Measurements from ENCODE around the gene OR10G4.
"Not testable (repeated sequence)": the region's sequence is repeated elsewhere in the genome, so short reads cannot be mapped to it uniquely, and the experiment has no call there.

The OR10G4 gene

GRCh38 chr11:124012697-124013096 is at the start of gene OR10G4:
Gene OR10G4 (plus strand): TSS chr11:124012997. CDS start chr11:124015575, 2,578 bp downstream.
- no peaks in the 10 kb centered on the region for H3K9me3 ChIP-seq (ENCODE audit: control insufficient read depth in 5 of 5, low read length in 5 of 5)
- H3K27ac ChIP-seq (ENCODE audit: low read depth, low read length), result no peak within 1 kb of the TSS
- no peaks in the 10 kb centered on the region for H3K4me1 ChIP-seq (ENCODE audit: control insufficient read depth in 5 of 5, insufficient read depth in 5 of 5, low read length in 5 of 5)
- no peaks in the 10 kb centered on the region for H3K27me3 ChIP-seq (ENCODE audit: control insufficient read depth in 5 of 5, insufficient read depth in 4 of 5, low read length in 5 of 5)
- H3K9ac ChIP-seq (ENCODE audit: low read length in 5 of 5), result no peak within 1 kb of the TSS
- H3K36me3 ChIP-seq (ENCODE audit: control insufficient read depth in 5 of 5, insufficient read depth in 5 of 5, low read length in 5 of 5), result no peaks in the 10 kb centered on the region
- H3K4me3 ChIP-seq (ENCODE audit: low read depth in 1 of 5, low read length in 5 of 5), result no peak within 1 kb of the TSS

GRCh38 chr11:123973816-123974215 is 39.0 kb upstream of the OR10G4 start:
- Histone ChIP-seq H3K4me3 (ENCODE audit: low read depth in 1 of 5, low read length in 5 of 5) (no peak overlapping the region), H3K9me3 (ENCODE audit: control insufficient read depth in 5 of 5, low read length in 5 of 5) (peaks cover 0 to under 1% (median 0%) of the 10 kb centered on the region in 5 donors), H3K9ac (ENCODE audit: low read length in 5 of 5) (no peak overlapping the region), H3K36me3 (ENCODE audit: control insufficient read depth in 5 of 5, insufficient read depth in 5 of 5, low read length in 5 of 5) (no peaks in the 10 kb centered on the region), H3K4me1 (ENCODE audit: control insufficient read depth in 5 of 5, insufficient read depth in 5 of 5, low read length in 5 of 5) (peaks cover 0 to 4% (median 0%) of the 10 kb centered on the region in 5 donors), H3K27ac (ENCODE audit: low read depth, low read length) (no peak overlapping the region), H3K27me3 (ENCODE audit: control insufficient read depth in 5 of 5, insufficient read depth in 4 of 5, low read length in 5 of 5) (no peaks in the 10 kb centered on the region)

- Histone ChIP-seq H3K4me3 (ENCODE audit: low read depth in 1 of 5, low read length in 5 of 5) (no peak overlapping the region), H3K4me1 (ENCODE audit: control insufficient read depth in 5 of 5, insufficient read depth in 5 of 5, low read length in 5 of 5) (peaks cover 0 to 8% (median 0%) of the 10 kb centered on the region in 5 donors), H3K36me3 (ENCODE audit: control insufficient read depth in 5 of 5, insufficient read depth in 5 of 5, low read length in 5 of 5) (no peaks in the 10 kb centered on the region), H3K27me3 (ENCODE audit: control insufficient read depth in 5 of 5, insufficient read depth in 4 of 5, low read length in 5 of 5) (peaks cover 0 to 2% (median 0%) of the 10 kb centered on the region in 5 donors), H3K27ac (ENCODE audit: low read depth, low read length) (no peak overlapping the region), H3K9ac (ENCODE audit: low read length in 5 of 5) (no peak overlapping the region), H3K9me3 (ENCODE audit: control insufficient read depth in 5 of 5, low read length in 5 of 5) (peaks cover 0 to 3% (median 0%) of the 10 kb centered on the region in 5 donors)
Observed at GRCh38 chr11:123976770-123977560, 35.8 kb upstream of the OR10G4 start.

GRCh38 chr11:123977731-123978347 is 35.0 kb upstream of the OR10G4 start, which contains the start of gene OR10S1:
Gene OR10S1 (minus strand): TSS chr11:123977781. CDS start chr11:123977664, 117 bp downstream.
- Histone ChIP-seq H3K27me3 (ENCODE audit: control insufficient read depth in 5 of 5, insufficient read depth in 4 of 5, low read length in 5 of 5) (peaks cover 0 to 2% (median 0%) of the 10 kb centered on the region in 5 donors), H3K36me3 (ENCODE audit: control insufficient read depth in 5 of 5, insufficient read depth in 5 of 5, low read length in 5 of 5) (no peaks in the 10 kb centered on the region), H3K9me3 (ENCODE audit: control insufficient read depth in 5 of 5, low read length in 5 of 5) (peaks cover 0 to 3% (median 0%) of the 10 kb centered on the region in 5 donors), H3K4me3 (ENCODE audit: low read depth in 1 of 5, low read length in 5 of 5) (no peak within 1 kb of the TSS), H3K27ac (ENCODE audit: low read depth, low read length) (no peak within 1 kb of the TSS), H3K4me1 (ENCODE audit: control insufficient read depth in 5 of 5, insufficient read depth in 5 of 5, low read length in 5 of 5) (peaks cover 0 to 8% (median 0%) of the 10 kb centered on the region in 5 donors), H3K9ac (ENCODE audit: low read length in 5 of 5) (no peak within 1 kb of the TSS)

GRCh38 chr11:123979311-123979710 is 33.5 kb upstream of the OR10G4 start:
- Histone ChIP-seq H3K27me3 (ENCODE audit: control insufficient read depth in 5 of 5, insufficient read depth in 4 of 5, low read length in 5 of 5) (peaks cover 0 to 2% (median 0%) of the 10 kb centered on the region in 5 donors), H3K4me1 (ENCODE audit: control insufficient read depth in 5 of 5, insufficient read depth in 5 of 5, low read length in 5 of 5) (peaks cover 0 to 8% (median 0%) of the 10 kb centered on the region in 5 donors), H3K36me3 (ENCODE audit: control insufficient read depth in 5 of 5, insufficient read depth in 5 of 5, low read length in 5 of 5) (no peaks in the 10 kb centered on the region), H3K9ac (ENCODE audit: low read length in 5 of 5) (no peak overlapping the region), H3K27ac (ENCODE audit: low read depth, low read length) (no peak overlapping the region), H3K4me3 (ENCODE audit: low read depth in 1 of 5, low read length in 5 of 5) (no peak overlapping the region), H3K9me3 (ENCODE audit: control insufficient read depth in 5 of 5, low read length in 5 of 5) (peaks cover 0 to 3% (median 0%) of the 10 kb centered on the region in 5 donors)

- no peak within 1 kb of the TSS for H3K9ac ChIP-seq (ENCODE audit: low read length in 5 of 5)
Observed at GRCh38 chr11:123995119-123995518, 17.7 kb upstream of the OR10G4 start, which contains the start of gene OR10G6. Gene OR10G6 (minus strand): TSS chr11:123995161. CDS start chr11:123995161, 0 bp downstream.

GRCh38 chr11:124015837-124016236 is 3.0 kb downstream of the OR10G4 start:
- H3K27me3 ChIP-seq (ENCODE audit: control insufficient read depth in 5 of 5, insufficient read depth in 4 of 5, low read length in 5 of 5); H3K27ac ChIP-seq (ENCODE audit: low read depth, low read length); H3K36me3 ChIP-seq (ENCODE audit: control insufficient read depth in 5 of 5, insufficient read depth in 5 of 5, low read length in 5 of 5); H3K9ac ChIP-seq (ENCODE audit: low read length in 5 of 5); H3K4me1 ChIP-seq (ENCODE audit: control insufficient read depth in 5 of 5, insufficient read depth in 5 of 5, low read length in 5 of 5); H3K4me3 ChIP-seq (ENCODE audit: low read depth in 1 of 5, low read length in 5 of 5); H3K9me3 ChIP-seq (ENCODE audit: control insufficient read depth in 5 of 5, low read length in 5 of 5): not testable (repeated sequence)

More at GRCh38 chr11:123995119-123995518, 17.7 kb upstream of the OR10G4 start, which contains the start of gene OR10G6:
- H3K4me1 ChIP-seq (ENCODE audit: control insufficient read depth in 5 of 5, insufficient read depth in 5 of 5, low read length in 5 of 5), result no peaks in the 10 kb centered on the region
- H3K36me3 ChIP-seq (ENCODE audit: control insufficient read depth in 5 of 5, insufficient read depth in 5 of 5, low read length in 5 of 5), result no peaks in the 10 kb centered on the region
- H3K27ac ChIP-seq (ENCODE audit: low read depth, low read length), result no peak within 1 kb of the TSS
- H3K27me3 ChIP-seq (ENCODE audit: control insufficient read depth in 5 of 5, insufficient read depth in 4 of 5, low read length in 5 of 5), result no peaks in the 10 kb centered on the region
- H3K9me3 ChIP-seq (ENCODE audit: control insufficient read depth in 5 of 5, low read length in 5 of 5), result no peaks in the 10 kb centered on the region
- H3K4me3 ChIP-seq (ENCODE audit: low read depth in 1 of 5, low read length in 5 of 5), result no peak within 1 kb of the TSS

- Histone ChIP-seq H3K9ac (ENCODE audit: low read length in 5 of 5) (no peak within 1 kb of the TSS), H3K4me1 (ENCODE audit: control insufficient read depth in 5 of 5, insufficient read depth in 5 of 5, low read length in 5 of 5) (no peaks in the 10 kb centered on the region), H3K4me3 (ENCODE audit: low read depth in 1 of 5, low read length in 5 of 5) (no peak within 1 kb of the TSS), H3K27ac (ENCODE audit: low read depth, low read length) (no peak within 1 kb of the TSS), H3K9me3 (ENCODE audit: control insufficient read depth in 5 of 5, low read length in 5 of 5) (no peaks in the 10 kb centered on the region), H3K36me3 (ENCODE audit: control insufficient read depth in 5 of 5, insufficient read depth in 5 of 5, low read length in 5 of 5) (no peaks in the 10 kb centered on the region), H3K27me3 (ENCODE audit: control insufficient read depth in 5 of 5, insufficient read depth in 4 of 5, low read length in 5 of 5) (no peaks in the 10 kb centered on the region)
Observed at GRCh38 chr11:124026498-124026897, 13.7 kb downstream of the OR10G4 start, which contains the start of gene OR10G8. Gene OR10G8 (plus strand): TSS chr11:124026798. CDS start chr11:124029623, 2,825 bp downstream.

GRCh38 chr11:124036666-124037065 is 23.9 kb downstream of the OR10G4 start:
- H3K9ac ChIP-seq (ENCODE audit: low read length in 5 of 5), result no peak overlapping the region
- H3K27ac ChIP-seq (ENCODE audit: low read depth, low read length), result no peak overlapping the region
- H3K27me3 ChIP-seq (ENCODE audit: control insufficient read depth in 5 of 5, insufficient read depth in 4 of 5, low read length in 5 of 5), result no peaks in the 10 kb centered on the region
- H3K36me3 ChIP-seq (ENCODE audit: control insufficient read depth in 5 of 5, insufficient read depth in 5 of 5, low read length in 5 of 5), result no peaks in the 10 kb centered on the region
- no peaks in the 10 kb centered on the region for H3K9me3 ChIP-seq (ENCODE audit: control insufficient read depth in 5 of 5, low read length in 5 of 5)
- H3K4me3 ChIP-seq (ENCODE audit: low read depth in 1 of 5, low read length in 5 of 5), result no peak overlapping the region
- H3K4me1 ChIP-seq (ENCODE audit: control insufficient read depth in 5 of 5, insufficient read depth in 5 of 5, low read length in 5 of 5), result no peaks in the 10 kb centered on the region

GRCh38 chr11:124039557-124039956 is 26.8 kb downstream of the OR10G4 start:
- Histone ChIP-seq H3K4me1 (ENCODE audit: control insufficient read depth in 5 of 5, insufficient read depth in 5 of 5, low read length in 5 of 5) (no peaks in the 10 kb centered on the region), H3K27me3 (ENCODE audit: control insufficient read depth in 5 of 5, insufficient read depth in 4 of 5, low read length in 5 of 5) (no peaks in the 10 kb centered on the region), H3K9me3 (ENCODE audit: control insufficient read depth in 5 of 5, low read length in 5 of 5) (no peaks in the 10 kb centered on the region), H3K9ac (ENCODE audit: low read length in 5 of 5) (no peak overlapping the region), H3K27ac (ENCODE audit: low read depth, low read length) (no peak overlapping the region), H3K36me3 (ENCODE audit: control insufficient read depth in 5 of 5, insufficient read depth in 5 of 5, low read length in 5 of 5) (no peaks in the 10 kb centered on the region), H3K4me3 (ENCODE audit: low read depth in 1 of 5, low read length in 5 of 5) (no peak overlapping the region)
